Endothelial cell of umbilical vein (primary cell): ENCODE results near the gene SGPP1.

ENCODE experiments used
- MYC ChIP-seq: IDR thresholded peaks from one replicate; pipeline ENCODE4 v1.6.1; 2011; ENCODE audit warnings: mild to moderate bottlenecking, low read depth, low read length
- POLR2A ChIP-seq: IDR thresholded peaks from 2 replicates; pipeline ENCODE4 v1.6.1; 2012; ENCODE audit warnings: low read depth, mild to moderate bottlenecking, control low read depth, low read length
- POLR2AphosphoS5 ChIP-seq: IDR thresholded peaks from 2 replicates; pipeline ENCODE4 v1.6.1; 2012; ENCODE audit warnings: low read depth, mild to moderate bottlenecking, control low read depth, low read length, moderate library complexity; ENCODE audit not compliant: insufficient read depth
- TF ChIP-seq, protein P1 (sequence below), 2 donors: IDR thresholded peaks; 1 replicate in 1 of 2; 2 replicates in 1 of 2; pipeline ENCODE4 v1.5.1; 2011; ENCODE audit warnings: low read length in 2 of 2, mild to moderate bottlenecking in 2 of 2, moderate library complexity in 2 of 2, control low read depth in 1 of 2, inconsistent platforms in 1 of 2, low read depth in 1 of 2; ENCODE audit not compliant: insufficient read depth in 1 of 2; ENCODE audit errors: extremely low read depth in 1 of 2

DNA sequence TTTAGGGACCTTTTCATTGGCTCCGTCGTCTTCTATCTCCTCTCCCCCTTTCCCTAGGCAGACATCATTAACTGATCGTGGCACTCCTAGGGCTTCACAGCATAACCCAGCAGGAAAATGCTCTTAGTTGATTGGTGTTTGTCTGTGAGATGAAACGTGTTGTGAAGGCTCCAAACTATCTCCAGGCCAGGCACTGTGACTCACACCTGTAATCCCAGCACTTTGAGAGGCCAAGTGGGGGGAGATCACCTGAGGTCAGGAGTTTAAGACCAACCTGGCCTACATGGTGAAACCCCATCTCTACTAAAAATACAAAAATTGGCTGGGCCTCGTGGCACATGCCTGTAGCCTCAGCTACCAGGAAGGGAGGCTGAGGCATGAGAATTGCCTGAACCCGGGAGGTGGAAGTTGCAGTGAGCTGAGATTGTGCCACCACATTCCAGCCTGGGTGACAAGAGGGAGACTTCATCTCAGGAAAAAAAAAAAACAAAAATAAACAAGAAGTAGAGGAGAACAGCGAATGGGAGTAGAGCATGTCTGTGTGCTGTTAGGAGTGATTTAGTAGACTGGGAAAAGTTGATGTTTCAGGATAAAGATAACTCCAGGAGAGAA, 53.9 kb downstream of the SGPP1 start:
- TF ChIP-seq, protein P1, sequence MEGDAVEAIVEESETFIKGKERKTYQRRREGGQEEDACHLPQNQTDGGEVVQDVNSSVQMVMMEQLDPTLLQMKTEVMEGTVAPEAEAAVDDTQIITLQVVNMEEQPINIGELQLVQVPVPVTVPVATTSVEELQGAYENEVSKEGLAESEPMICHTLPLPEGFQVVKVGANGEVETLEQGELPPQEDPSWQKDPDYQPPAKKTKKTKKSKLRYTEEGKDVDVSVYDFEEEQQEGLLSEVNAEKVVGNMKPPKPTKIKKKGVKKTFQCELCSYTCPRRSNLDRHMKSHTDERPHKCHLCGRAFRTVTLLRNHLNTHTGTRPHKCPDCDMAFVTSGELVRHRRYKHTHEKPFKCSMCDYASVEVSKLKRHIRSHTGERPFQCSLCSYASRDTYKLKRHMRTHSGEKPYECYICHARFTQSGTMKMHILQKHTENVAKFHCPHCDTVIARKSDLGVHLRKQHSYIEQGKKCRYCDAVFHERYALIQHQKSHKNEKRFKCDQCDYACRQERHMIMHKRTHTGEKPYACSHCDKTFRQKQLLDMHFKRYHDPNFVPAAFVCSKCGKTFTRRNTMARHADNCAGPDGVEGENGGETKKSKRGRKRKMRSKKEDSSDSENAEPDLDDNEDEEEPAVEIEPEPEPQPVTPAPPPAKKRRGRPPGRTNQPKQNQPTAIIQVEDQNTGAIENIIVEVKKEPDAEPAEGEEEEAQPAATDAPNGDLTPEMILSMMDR (IDR thresholded peaks at IDR 0.05; ENCODE audit: extremely low read depth in 1 of 2, insufficient read depth in 1 of 2, low read depth in 1 of 2, low read length in 2 of 2) = no peak
- TF ChIP-seq POLR2AphosphoS5 (no peak), POLR2A (no peak), MYC (no peak)
